Stimulated activated naive CD8-positive, alpha-beta T cell treated with anti-CD3 and anti-CD28 coated beads, Interleukin-15, Interleukin-2, amounts not matched to agents 100 ng/mL and 50 ng/mL, for 24 hours (primary cell): ENCODE data around the gene PHACTR3.

ENCODE experiments used
- H3K27ac Mint-ChIP-seq: one replicate; pipeline ENCODE4 v1.8.0; 2021; ENCODE audit warnings: mild to moderate bottlenecking, mixed read lengths
- H3K27me3 Mint-ChIP-seq: one replicate; pipeline ENCODE4 v1.8.0; 2021; ENCODE audit warnings: mixed read lengths
- H3K36me3 Mint-ChIP-seq: one replicate; pipeline ENCODE4 v1.8.0; 2021; ENCODE audit warnings: low read depth, mixed read lengths
- H3K4me1 Mint-ChIP-seq: one replicate; pipeline ENCODE4 v1.8.0; 2021; ENCODE audit warnings: low read depth, mixed read lengths
- H3K4me3 Mint-ChIP-seq: one replicate; pipeline ENCODE4 v1.8.0; 2021; ENCODE audit warnings: mild to moderate bottlenecking, mixed read lengths
- H3K9me3 Mint-ChIP-seq: one replicate; pipeline ENCODE4 v1.8.0; 2021; ENCODE audit warnings: mixed read lengths

Gene PHACTR3

GRCh38 chr20:59809630-59810448, 205.5 kb downstream of the PHACTR3 start:
- H3K36me3 Mint-ChIP-seq = no peaks in the 10 kb centered on the region
- no peaks in the 10 kb centered on the region for H3K4me1 Mint-ChIP-seq
- no peak overlapping the region for H3K4me3 Mint-ChIP-seq
- no peak overlapping the region for H3K27ac Mint-ChIP-seq
- peaks cover 5% of the 10 kb centered on the region for H3K27me3 Mint-ChIP-seq
- H3K9me3 Mint-ChIP-seq = no peaks in the 10 kb centered on the region

- H3K27ac Mint-ChIP-seq = no peak overlapping the region
- H3K27me3 Mint-ChIP-seq = no peaks in the 10 kb centered on the region
- H3K4me1 Mint-ChIP-seq = no peaks in the 10 kb centered on the region
- no peaks in the 10 kb centered on the region for H3K36me3 Mint-ChIP-seq
- H3K9me3 Mint-ChIP-seq = no peaks in the 10 kb centered on the region
- H3K4me3 Mint-ChIP-seq = no peak overlapping the region
Observed at GRCh38 chr20:59810449-59811187, 206.3 kb downstream of the PHACTR3 start.

- no peaks in the 10 kb centered on the region for H3K36me3 Mint-ChIP-seq
- no peak overlapping the region for H3K4me3 Mint-ChIP-seq
- no peaks in the 10 kb centered on the region for H3K4me1 Mint-ChIP-seq
- no peak overlapping the region for H3K27ac Mint-ChIP-seq
- no peaks in the 10 kb centered on the region for H3K27me3 Mint-ChIP-seq
- H3K9me3 Mint-ChIP-seq = no peaks in the 10 kb centered on the region
Observed at GRCh38 chr20:59811681-59812171, 207.4 kb downstream of the PHACTR3 start.

- Mint-ChIP-seq H3K36me3 (no peaks in the 10 kb centered on the region), H3K4me1 (no peaks in the 10 kb centered on the region), H3K4me3 (no peak overlapping the region), H3K9me3 (no peaks in the 10 kb centered on the region), H3K27me3 (no peaks in the 10 kb centered on the region), H3K27ac (no peak overlapping the region)
Observed at GRCh38 chr20:59812286-59813125, 208.2 kb downstream of the PHACTR3 start.

- Mint-ChIP-seq H3K9me3 (no peaks in the 10 kb centered on the region), H3K36me3 (no peaks in the 10 kb centered on the region), H3K4me3 (no peak overlapping the region), H3K4me1 (no peaks in the 10 kb centered on the region), H3K27me3 (no peaks in the 10 kb centered on the region), H3K27ac (no peak overlapping the region)
Observed at GRCh38 chr20:59813126-59813947, 209.0 kb downstream of the PHACTR3 start.

- Mint-ChIP-seq H3K27me3 (no peaks in the 10 kb centered on the region), H3K4me3 (no peak overlapping the region), H3K27ac (no peak overlapping the region), H3K4me1 (no peaks in the 10 kb centered on the region), H3K36me3 (no peaks in the 10 kb centered on the region), H3K9me3 (no peaks in the 10 kb centered on the region)
Observed at GRCh38 chr20:59813948-59814839, 209.9 kb downstream of the PHACTR3 start.

- no peak overlapping the region for H3K4me3 Mint-ChIP-seq
- H3K36me3 Mint-ChIP-seq = no peaks in the 10 kb centered on the region
- no peaks in the 10 kb centered on the region for H3K27me3 Mint-ChIP-seq
- H3K9me3 Mint-ChIP-seq = no peaks in the 10 kb centered on the region
- H3K4me1 Mint-ChIP-seq = no peaks in the 10 kb centered on the region
- H3K27ac Mint-ChIP-seq = no peak overlapping the region
Observed at GRCh38 chr20:59814840-59815340, 210.6 kb downstream of the PHACTR3 start.

- Mint-ChIP-seq H3K9me3 (no peaks in the 10 kb centered on the region), H3K4me3 (no peak overlapping the region), H3K36me3 (no peaks in the 10 kb centered on the region), H3K27ac (no peak overlapping the region), H3K4me1 (no peaks in the 10 kb centered on the region), H3K27me3 (no peaks in the 10 kb centered on the region)
Observed at GRCh38 chr20:59816146-59816738, 211.9 kb downstream of the PHACTR3 start.

- no peak overlapping the region for H3K4me3 Mint-ChIP-seq
- H3K4me1 Mint-ChIP-seq = no peaks in the 10 kb centered on the region
- H3K9me3 Mint-ChIP-seq = no peaks in the 10 kb centered on the region
- no peaks in the 10 kb centered on the region for H3K36me3 Mint-ChIP-seq
- no peak overlapping the region for H3K27ac Mint-ChIP-seq
- peaks cover 5% of the 10 kb centered on the region for H3K27me3 Mint-ChIP-seq
Observed at GRCh38 chr20:59817406-59817805, 213.1 kb downstream of the PHACTR3 start.

GRCh38 chr20:59817846-59818615, 213.7 kb downstream of the PHACTR3 start:
- no peak overlapping the region for H3K4me3 Mint-ChIP-seq
- no peaks in the 10 kb centered on the region for H3K36me3 Mint-ChIP-seq
- no peak overlapping the region for H3K27ac Mint-ChIP-seq
- H3K9me3 Mint-ChIP-seq = no peaks in the 10 kb centered on the region
- H3K27me3 Mint-ChIP-seq = peaks cover 5% of the 10 kb centered on the region
- no peaks in the 10 kb centered on the region for H3K4me1 Mint-ChIP-seq

- Mint-ChIP-seq H3K4me3 (no peak overlapping the region), H3K9me3 (no peaks in the 10 kb centered on the region), H3K27ac (peak overlapping the region; percentile 12), H3K4me1 (no peaks in the 10 kb centered on the region), H3K36me3 (no peaks in the 10 kb centered on the region), H3K27me3 (peaks cover 5% of the 10 kb centered on the region)
Observed at GRCh38 chr20:59818911-59819310, 214.6 kb downstream of the PHACTR3 start.

- H3K4me1 Mint-ChIP-seq = no peaks in the 10 kb centered on the region
- no peaks in the 10 kb centered on the region for H3K9me3 Mint-ChIP-seq
- H3K4me3 Mint-ChIP-seq = no peak overlapping the region
- no peak overlapping the region for H3K27ac Mint-ChIP-seq
- H3K27me3 Mint-ChIP-seq = peaks cover 5% of the 10 kb centered on the region
- no peaks in the 10 kb centered on the region for H3K36me3 Mint-ChIP-seq
Observed at GRCh38 chr20:59819496-59820203, 215.3 kb downstream of the PHACTR3 start.
